ENCODE results near the gene FNDC3B.

DNA sequence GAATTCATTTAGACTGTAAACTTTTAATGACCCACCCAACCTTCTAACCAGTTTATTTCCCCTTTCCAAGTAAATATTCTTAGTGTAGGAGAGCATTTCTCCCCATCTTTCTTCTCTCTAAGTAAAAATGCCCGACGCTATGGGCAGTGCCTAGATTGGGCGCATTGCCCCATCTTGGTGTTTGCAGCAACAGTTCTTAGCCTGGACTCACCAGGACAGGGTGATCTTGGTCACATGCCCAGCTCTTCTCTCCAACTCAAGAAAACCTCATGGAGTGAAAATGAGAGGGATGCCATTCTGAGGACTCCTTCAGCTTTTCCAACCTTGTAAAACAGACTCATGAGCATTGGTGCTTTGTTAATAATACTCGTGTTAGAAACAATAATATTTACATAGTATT is 332.2 kb downstream of the FNDC3B start:
- no peak for TF ChIP-seq ZNF311 (tag by site-specific recombination; IDR thresholded peaks at IDR 0.05; ENCODE audit: borderline replicate concordance)
- TF ChIP-seq, protein P1, sequence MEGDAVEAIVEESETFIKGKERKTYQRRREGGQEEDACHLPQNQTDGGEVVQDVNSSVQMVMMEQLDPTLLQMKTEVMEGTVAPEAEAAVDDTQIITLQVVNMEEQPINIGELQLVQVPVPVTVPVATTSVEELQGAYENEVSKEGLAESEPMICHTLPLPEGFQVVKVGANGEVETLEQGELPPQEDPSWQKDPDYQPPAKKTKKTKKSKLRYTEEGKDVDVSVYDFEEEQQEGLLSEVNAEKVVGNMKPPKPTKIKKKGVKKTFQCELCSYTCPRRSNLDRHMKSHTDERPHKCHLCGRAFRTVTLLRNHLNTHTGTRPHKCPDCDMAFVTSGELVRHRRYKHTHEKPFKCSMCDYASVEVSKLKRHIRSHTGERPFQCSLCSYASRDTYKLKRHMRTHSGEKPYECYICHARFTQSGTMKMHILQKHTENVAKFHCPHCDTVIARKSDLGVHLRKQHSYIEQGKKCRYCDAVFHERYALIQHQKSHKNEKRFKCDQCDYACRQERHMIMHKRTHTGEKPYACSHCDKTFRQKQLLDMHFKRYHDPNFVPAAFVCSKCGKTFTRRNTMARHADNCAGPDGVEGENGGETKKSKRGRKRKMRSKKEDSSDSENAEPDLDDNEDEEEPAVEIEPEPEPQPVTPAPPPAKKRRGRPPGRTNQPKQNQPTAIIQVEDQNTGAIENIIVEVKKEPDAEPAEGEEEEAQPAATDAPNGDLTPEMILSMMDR (tag by site-specific recombination; IDR thresholded peaks at IDR 0.05), result no peak
- TF ChIP-seq ZNF549 (tag by site-specific recombination; IDR thresholded peaks at IDR 0.05), result no peak
- no peak for TF ChIP-seq ZNF274 (IDR thresholded peaks at IDR 0.05; ENCODE audit: low read length)
- TF ChIP-seq ZNF274 (tag by site-specific recombination; IDR thresholded peaks at IDR 0.05; ENCODE audit: borderline replicate concordance), result no peak
- TF ChIP-seq, protein P2, sequence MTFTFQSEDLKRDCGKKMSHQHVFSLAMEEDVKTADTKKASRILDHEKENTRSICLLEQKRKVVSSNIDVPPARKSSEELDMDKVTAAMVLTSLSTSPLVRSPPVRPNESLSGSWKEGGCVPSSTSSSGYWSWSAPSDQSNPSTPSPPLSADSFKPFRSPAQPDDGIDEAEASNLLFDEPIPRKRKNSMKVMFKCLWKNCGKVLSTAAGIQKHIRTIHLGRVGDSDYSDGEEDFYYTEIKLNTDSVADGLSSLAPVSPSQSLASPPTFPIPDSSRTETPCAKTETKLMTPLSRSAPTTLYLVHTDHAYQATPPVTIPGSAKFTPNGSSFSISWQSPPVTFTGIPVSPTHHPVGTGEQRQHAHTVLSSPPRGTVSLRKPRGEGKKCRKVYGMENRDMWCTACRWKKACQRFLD (tag by site-specific recombination; IDR thresholded peaks at IDR 0.05), result no peak
- TF ChIP-seq ZNF302 (tag by site-specific recombination; IDR thresholded peaks at IDR 0.05; ENCODE audit: low read depth), result no peak
- TF ChIP-seq ZNF785 (tag by site-specific recombination; IDR thresholded peaks at IDR 0.05), result no peak
- no peak for TF ChIP-seq ZNF777 (tag by site-specific recombination; IDR thresholded peaks at IDR 0.05; ENCODE audit: borderline replicate concordance)
- no peak for TF ChIP-seq ZBTB48 (tag by site-specific recombination; IDR thresholded peaks at IDR 0.05)
